Ishikawa (cell line): ENCODE results near the gene ZNRF2.

Source experiments
- CEBPB ChIP-seq: IDR thresholded peaks from 2 replicates; pipeline ENCODE4 v1.6.1; 2012
- CREB1 ChIP-seq: IDR thresholded peaks from 2 replicates; pipeline ENCODE4 v1.6.1; 2012; ENCODE audit warnings: low read depth
- EP300 ChIP-seq: IDR thresholded peaks from 2 replicates; pipeline ENCODE4 v1.6.1; 2012; ENCODE audit warnings: borderline replicate concordance
- MAX ChIP-seq: IDR thresholded peaks from 2 replicates; pipeline ENCODE4 v1.6.1; 2012
- NFIC ChIP-seq: IDR thresholded peaks from 2 replicates; pipeline ENCODE4 v1.6.1; 2012
- RAD21 ChIP-seq: IDR thresholded peaks from 2 replicates; pipeline ENCODE4 v1.6.1; 2012; ENCODE audit warnings: low read depth
- REST ChIP-seq: IDR thresholded peaks from 2 replicates; pipeline ENCODE4 v1.6.1; 2012; ENCODE audit warnings: low read depth, mild to moderate bottlenecking
- TAF1 ChIP-seq: IDR thresholded peaks from 2 replicates; pipeline ENCODE4 v1.6.1; 2012; ENCODE audit warnings: low read depth, mild to moderate bottlenecking
- TCF12 ChIP-seq: IDR thresholded peaks from 2 replicates; pipeline ENCODE4 v1.6.1; 2012; ENCODE audit warnings: low read depth
- USF1 ChIP-seq: IDR thresholded peaks from 2 replicates; pipeline ENCODE4 v1.6.1; 2012
- YY1 ChIP-seq: IDR thresholded peaks from 2 replicates; pipeline ENCODE4 v1.6.1; 2012; ENCODE audit warnings: low read depth

- TF ChIP-seq TAF1 (no peak), USF1 (no peak), REST (no peak), NFIC (no peak), TCF12 (no peak), CEBPB (no peak), CREB1 (no peak), EP300 (no peak), YY1 (no peak), RAD21 (no peak), MAX (no peak)
Measured at GRCh38 chr7:30281263-30281662, 3.1 kb upstream of the ZNRF2 start.
